HL-60 (cell line): Measurements from ENCODE around the gene COCH.

Experiments
- CTCF ChIP-seq: IDR thresholded peaks from one replicate; pipeline ENCODE4 v1.5.1; 2011; ENCODE audit warnings: low read length, control low read depth, inconsistent platforms; ENCODE audit not compliant: insufficient read depth
- GABPA ChIP-seq: IDR thresholded peaks from 2 replicates; pipeline ENCODE4 v1.6.1; 2012; ENCODE audit warnings: low read depth
- POLR2AphosphoS5 ChIP-seq: IDR thresholded peaks from 2 replicates; pipeline ENCODE4 v1.6.1; 2012; ENCODE audit warnings: low read depth
- REST ChIP-seq: IDR thresholded peaks from 2 replicates; pipeline ENCODE4 v1.6.1; 2012; ENCODE audit warnings: low read depth; ENCODE audit not compliant: insufficient replicate concordance
- SPI1 ChIP-seq: IDR thresholded peaks from 2 replicates; pipeline ENCODE4 v1.6.1; 2012; ENCODE audit warnings: low read depth, mild to moderate bottlenecking, borderline replicate concordance

GRCh38 chr14:30889244-30889594 lies 14.9 kb downstream of the COCH start:
- TF ChIP-seq CTCF = no peak
- no peak for TF ChIP-seq REST
- TF ChIP-seq POLR2AphosphoS5 = no peak
- TF ChIP-seq GABPA = no peak
- no peak for TF ChIP-seq SPI1
